ENCODE measurements around the gene LYAR. TPM values are rescaled to one million over a fixed set of nuclear protein-coding genes. Genes with fewer than 3 reads are reported as not detected.

LYAR gene
- total RNA-seq, 2 donors from 2014 or later, result 9.0 to 19.1 TPM

DNA sequence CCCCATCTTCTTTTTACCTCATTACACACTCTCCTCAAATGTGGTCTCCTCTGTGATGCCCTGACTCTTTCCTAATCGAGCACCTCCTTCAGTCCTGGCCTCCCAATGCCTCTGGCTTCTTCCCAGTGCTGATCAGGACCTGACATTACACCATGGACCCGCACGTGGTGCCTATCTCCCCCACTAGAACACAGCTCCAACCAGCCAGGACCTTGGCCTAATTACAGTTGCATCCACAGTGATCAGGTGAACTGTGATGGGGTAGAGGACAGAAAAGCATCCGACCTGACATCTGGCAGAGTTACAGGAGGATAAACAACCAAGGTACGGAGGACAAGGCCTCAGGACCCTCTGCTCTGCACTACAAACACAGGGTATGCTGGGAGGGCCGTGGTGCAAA lies 12.4 kb downstream of the LYAR start:
- no peaks in the 10 kb centered on the region for H3K4me1 ChIP-seq (replicated peaks)
- 71% methylated on average over 6 of the region's 6 CpGs for WGBS
- no peak for DNase-seq (ENCODE audit: low spot score)
- no peaks in the 10 kb centered on the region for H3K27me3 ChIP-seq (replicated peaks; ENCODE audit: insufficient read depth)
- intact Hi-C loops (cut with DNase I), result no loop called here
- no peak overlapping the region for H3K27ac ChIP-seq
- H3K4me3 ChIP-seq, result no peak overlapping the region
- H3K9me3 ChIP-seq, result no peaks in the 10 kb centered on the region
- TF ChIP-seq POLR2A (IDR thresholded peaks at IDR 0.05) (no peak), POLR2AphosphoS5 (IDR thresholded peaks at IDR 0.05) (no peak)
- TF ChIP-seq, protein P1, sequence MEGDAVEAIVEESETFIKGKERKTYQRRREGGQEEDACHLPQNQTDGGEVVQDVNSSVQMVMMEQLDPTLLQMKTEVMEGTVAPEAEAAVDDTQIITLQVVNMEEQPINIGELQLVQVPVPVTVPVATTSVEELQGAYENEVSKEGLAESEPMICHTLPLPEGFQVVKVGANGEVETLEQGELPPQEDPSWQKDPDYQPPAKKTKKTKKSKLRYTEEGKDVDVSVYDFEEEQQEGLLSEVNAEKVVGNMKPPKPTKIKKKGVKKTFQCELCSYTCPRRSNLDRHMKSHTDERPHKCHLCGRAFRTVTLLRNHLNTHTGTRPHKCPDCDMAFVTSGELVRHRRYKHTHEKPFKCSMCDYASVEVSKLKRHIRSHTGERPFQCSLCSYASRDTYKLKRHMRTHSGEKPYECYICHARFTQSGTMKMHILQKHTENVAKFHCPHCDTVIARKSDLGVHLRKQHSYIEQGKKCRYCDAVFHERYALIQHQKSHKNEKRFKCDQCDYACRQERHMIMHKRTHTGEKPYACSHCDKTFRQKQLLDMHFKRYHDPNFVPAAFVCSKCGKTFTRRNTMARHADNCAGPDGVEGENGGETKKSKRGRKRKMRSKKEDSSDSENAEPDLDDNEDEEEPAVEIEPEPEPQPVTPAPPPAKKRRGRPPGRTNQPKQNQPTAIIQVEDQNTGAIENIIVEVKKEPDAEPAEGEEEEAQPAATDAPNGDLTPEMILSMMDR (IDR thresholded peaks at IDR 0.05), result no peak
- peaks cover 0 to 18% of the 10 kb centered on the region in 2 donors for H3K36me3 ChIP-seq

DNA sequence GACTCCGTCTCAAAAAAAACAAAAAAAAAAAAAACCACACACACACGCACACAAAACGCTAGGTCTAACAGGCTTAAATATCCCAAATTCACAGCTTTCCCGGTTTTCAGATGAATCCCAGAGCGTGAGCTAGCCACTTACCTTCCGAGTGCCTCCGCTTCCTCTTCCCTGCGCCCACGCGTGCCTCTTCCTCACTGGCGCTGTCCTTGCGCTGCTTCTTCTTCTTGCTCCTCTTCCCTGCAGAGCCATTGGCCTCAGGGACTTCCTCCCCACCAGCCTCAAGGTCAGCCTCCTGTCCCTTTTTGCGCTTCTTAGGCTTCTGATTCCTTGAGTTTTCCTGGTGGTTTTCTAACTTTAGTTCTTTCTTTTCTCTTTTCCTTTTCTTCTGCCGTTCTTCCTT lies 15.7 kb downstream of the LYAR start:
- 96% methylated on average over 14 of the region's 14 CpGs for WGBS
- no peaks in the 10 kb centered on the region for H3K9me3 ChIP-seq
- H3K27me3 ChIP-seq (replicated peaks; ENCODE audit: insufficient read depth), result no peaks in the 10 kb centered on the region
- no peak overlapping the region for H3K27ac ChIP-seq
- intact Hi-C loops (cut with DNase I), result no loop called here
- TF ChIP-seq, protein P1 (IDR thresholded peaks at IDR 0.05), result no peak
- TF ChIP-seq POLR2AphosphoS5 (IDR thresholded peaks at IDR 0.05), result no peak
- no peak for TF ChIP-seq POLR2A (IDR thresholded peaks at IDR 0.05)
- H3K4me1 ChIP-seq (replicated peaks), result no peaks in the 10 kb centered on the region
- DNase-seq (ENCODE audit: low spot score), result no peak
- H3K4me3 ChIP-seq, result no peak overlapping the region
- H3K36me3 ChIP-seq, result peaks cover 0 to 18% of the 10 kb centered on the region in 2 donors

DNA sequence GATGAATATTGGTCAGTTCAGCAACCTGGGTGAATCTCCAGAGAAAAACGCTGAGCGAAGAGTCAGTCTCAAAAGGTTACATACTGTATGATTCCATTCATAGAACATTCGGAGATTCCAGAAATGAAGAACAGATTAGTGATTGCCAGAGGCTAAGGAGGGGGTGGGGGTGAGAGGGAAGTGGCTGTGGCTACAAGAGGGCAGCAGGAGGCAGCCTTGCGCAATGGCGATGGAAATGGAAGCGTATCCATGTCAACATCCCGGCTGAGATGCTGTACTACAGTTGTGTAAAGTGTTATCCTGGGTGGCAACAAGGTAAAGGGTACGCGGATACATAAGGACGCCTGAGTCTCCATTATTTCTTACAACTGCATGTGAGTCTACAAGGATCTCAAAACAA lies 18.0 kb downstream of the LYAR start:
- Histone ChIP-seq H3K4me1 (replicated peaks) (no peaks in the 10 kb centered on the region), H3K36me3 (peaks cover 0 to 11% of the 10 kb centered on the region in 2 donors), H3K27me3 (replicated peaks; ENCODE audit: insufficient read depth) (no peaks in the 10 kb centered on the region), H3K27ac (no peak overlapping the region), H3K4me3 (no peak overlapping the region), H3K9me3 (no peaks in the 10 kb centered on the region)
- intact Hi-C loops (cut with DNase I), result no loop called here
- 88% methylated on average over 10 of the region's 10 CpGs for WGBS
- TF ChIP-seq POLR2AphosphoS5 (IDR thresholded peaks at IDR 0.05) (no peak), POLR2A (IDR thresholded peaks at IDR 0.05) (no peak)
- TF ChIP-seq, protein P1 (IDR thresholded peaks at IDR 0.05), result no peak
- no peak for DNase-seq (ENCODE audit: low spot score)

DNA sequence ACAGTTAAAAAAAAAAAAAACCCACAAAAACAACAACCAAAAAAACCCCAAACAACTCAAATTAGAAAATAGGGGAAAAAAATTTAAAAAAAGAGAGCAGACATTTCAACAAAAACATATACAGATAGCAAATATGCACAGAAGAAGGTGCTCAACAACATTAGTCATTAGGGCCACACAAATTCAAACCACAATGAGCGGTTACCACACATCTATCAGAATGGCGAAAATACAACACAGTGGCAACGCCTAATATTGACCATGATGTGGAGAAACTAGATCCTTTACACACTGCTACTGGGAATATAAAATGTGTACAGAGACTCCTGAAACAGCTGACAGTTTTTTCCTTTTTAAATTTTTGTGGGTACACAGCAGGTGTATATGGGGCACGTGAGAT lies 19.4 kb downstream of the LYAR start:
- no peak overlapping the region for H3K4me3 ChIP-seq
- intact Hi-C loops (cut with DNase I), result no loop called here
- 69% methylated on average over 4 of the region's 4 CpGs for WGBS
- TF ChIP-seq, protein P1 (IDR thresholded peaks at IDR 0.05), result no peak
- no peak for TF ChIP-seq POLR2A (IDR thresholded peaks at IDR 0.05)
- TF ChIP-seq POLR2AphosphoS5 (IDR thresholded peaks at IDR 0.05), result no peak
- H3K4me1 ChIP-seq (replicated peaks), result no peaks in the 10 kb centered on the region
- no peak overlapping the region for H3K27ac ChIP-seq
- peaks cover 0 to 11% of the 10 kb centered on the region in 2 donors for H3K36me3 ChIP-seq
- DNase-seq (ENCODE audit: low spot score), result no peak
- H3K27me3 ChIP-seq (replicated peaks; ENCODE audit: insufficient read depth), result no peaks in the 10 kb centered on the region
- no peaks in the 10 kb centered on the region for H3K9me3 ChIP-seq

DNA sequence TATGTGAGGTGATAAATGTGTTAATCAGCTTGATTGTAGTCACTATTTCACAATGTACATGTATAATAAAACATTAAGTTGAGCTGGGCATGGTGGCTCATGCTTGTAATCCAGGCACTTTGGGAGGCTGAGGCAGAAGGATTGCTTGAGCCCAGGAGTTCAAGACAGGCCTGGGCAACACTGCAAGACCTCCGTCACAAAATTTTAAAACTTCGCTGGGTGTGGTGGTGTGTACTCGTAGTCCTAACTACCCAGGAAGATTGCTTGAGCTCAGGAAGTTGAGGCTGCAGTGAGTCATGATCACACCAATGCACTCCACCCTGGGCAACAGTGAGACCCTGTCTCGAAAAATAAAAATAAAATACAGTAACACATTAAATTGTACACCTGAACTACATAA lies 20.1 kb downstream of the LYAR start:
- intact Hi-C loops (cut with DNase I), result no loop called here
- H3K36me3 ChIP-seq, result peaks cover 0 to 11% of the 10 kb centered on the region in 2 donors
- no peak overlapping the region for H3K4me3 ChIP-seq
- H3K27me3 ChIP-seq (replicated peaks; ENCODE audit: insufficient read depth), result no peaks in the 10 kb centered on the region
- H3K9me3 ChIP-seq, result no peaks in the 10 kb centered on the region
- no peak for DNase-seq (ENCODE audit: low spot score)
- TF ChIP-seq POLR2A (IDR thresholded peaks at IDR 0.05) (no peak), POLR2AphosphoS5 (IDR thresholded peaks at IDR 0.05) (no peak)
- TF ChIP-seq, protein P1 (IDR thresholded peaks at IDR 0.05), result no peak
- H3K4me1 ChIP-seq (replicated peaks), result no peaks in the 10 kb centered on the region
- WGBS, result 91% methylated on average over 4 of the region's 4 CpGs
- H3K27ac ChIP-seq, result no peak overlapping the region
